Fibroblast of lung (primary cell): ENCODE measurements around the gene CSTF3.

Source experiments
- CTCF ChIP-seq, 2 donors: IDR thresholded peaks in 1 of 2; conservative IDR thresholded peaks in 1 of 2; 1 replicate in 1 of 2; 2 replicates in 1 of 2; pipeline ENCODE4 v1.5.1; 2011 to 2012; ENCODE audit warnings: low read length in 2 of 2, control low read depth in 1 of 2, inconsistent platforms in 1 of 2, low read depth in 1 of 2, mild to moderate bottlenecking in 1 of 2
- EZH2 ChIP-seq: IDR thresholded peaks from 2 replicates; pipeline ENCODE4 v1.5.1; 2012; ENCODE audit warnings: low read length, control low read depth, mild to moderate bottlenecking; ENCODE audit errors: missing control alignments

- no peak for TF ChIP-seq CTCF (conservative IDR thresholded peaks at IDR 0.05 in 1 of 2, IDR thresholded peaks at IDR 0.05 in 1 of 2; ENCODE audit: low read depth in 1 of 2, low read length in 2 of 2)
- TF ChIP-seq EZH2: no peak
Observed at GRCh38 chr11:33089776-33090175, 71.5 kb downstream of the CSTF3 start.
